ENCODE data around the gene TSPAN5.
"Not testable (repeated sequence)": the region's sequence is repeated elsewhere in the genome, so short reads cannot be mapped to it uniquely, and the experiment has no call there.

The TSPAN5 gene

GRCh38 chr4:98546910-98547594 lies 111.4 kb downstream of the TSPAN5 start:
- no peak for DNase-seq (ENCODE audit: low spot score)

- no peak for DNase-seq (ENCODE audit: low spot score)
These were observed 113.5 kb downstream of the TSPAN5 start for GRCh38 chr4:98544818-98545414.

- DNase-seq (ENCODE audit: low spot score) = no peak
These were observed 114.1 kb downstream of the TSPAN5 start for GRCh38 chr4:98544141-98544817.

- no peak for DNase-seq (ENCODE audit: low spot score)
These were observed 116.4 kb downstream of the TSPAN5 start for GRCh38 chr4:98542011-98542410.

GRCh38 chr4:98540803-98541202 lies 117.6 kb downstream of the TSPAN5 start:
- no peak for DNase-seq (ENCODE audit: low spot score)

GRCh38 chr4:98539741-98540140 lies 118.7 kb downstream of the TSPAN5 start:
- no peak for DNase-seq (ENCODE audit: low spot score)

GRCh38 chr4:98539299-98539698 lies 119.1 kb downstream of the TSPAN5 start:
- DNase-seq (ENCODE audit: low spot score) = no peak

GRCh38 chr4:98536631-98537030 lies 121.8 kb downstream of the TSPAN5 start:
- no peak for DNase-seq (ENCODE audit: low spot score)

- not testable (repeated sequence) for DNase-seq (ENCODE audit: low spot score)
These were observed 124.3 kb downstream of the TSPAN5 start for GRCh38 chr4:98534146-98534545.

- DNase-seq (ENCODE audit: low spot score) = no peak
These were observed 127.8 kb downstream of the TSPAN5 start for GRCh38 chr4:98530572-98530971.

GRCh38 chr4:98529970-98530569 lies 128.3 kb downstream of the TSPAN5 start:
- no peak for DNase-seq (ENCODE audit: low spot score)

GRCh38 chr4:98528882-98529281 lies 129.5 kb downstream of the TSPAN5 start:
- DNase-seq (ENCODE audit: low spot score) = peak; percentile 83

GRCh38 chr4:98527534-98528269 lies 130.7 kb downstream of the TSPAN5 start:
- DNase-seq (ENCODE audit: low spot score) = no peak

- no peak for DNase-seq (ENCODE audit: low spot score)
These were observed 134.2 kb downstream of the TSPAN5 start for GRCh38 chr4:98524230-98524629.

GRCh38 chr4:98522636-98523395 lies 135.6 kb downstream of the TSPAN5 start:
- DNase-seq (ENCODE audit: low spot score) = peak; percentile 51

GRCh38 chr4:98522062-98522461 lies 136.3 kb downstream of the TSPAN5 start:
- no peak for DNase-seq (ENCODE audit: low spot score)

- no peak for DNase-seq (ENCODE audit: low spot score)
These were observed 136.9 kb downstream of the TSPAN5 start for GRCh38 chr4:98521486-98521885.

GRCh38 chr4:98519268-98519977 lies 139.0 kb downstream of the TSPAN5 start:
- DNase-seq (ENCODE audit: low spot score) = no peak

- DNase-seq (ENCODE audit: low spot score) = no peak
These were observed 139.7 kb downstream of the TSPAN5 start for GRCh38 chr4:98518559-98519267.
